Trophoblast cell (in vitro differentiated cells and primary cell): Measurements from ENCODE around the gene PRDM16.

Experiments used
- DNase-seq, 2 donors: peaks; one replicate each; pipeline ENCODE4 v3.0.0-alpha.2; 2016
- H2AFZ ChIP-seq: 2 replicates; pipeline ENCODE4 v1.6.1; 2013; ENCODE audit warnings: low read length, moderate library complexity, mild to moderate bottlenecking; ENCODE audit not compliant: insufficient read depth, poor library complexity
- H2AK5ac ChIP-seq: 2 replicates; pipeline ENCODE4 v1.6.1; 2013; ENCODE audit warnings: mild to moderate bottlenecking, low read length
- H2BK120ac ChIP-seq: 2 replicates; pipeline ENCODE4 v1.6.1; 2013; ENCODE audit warnings: low read length, mild to moderate bottlenecking, moderate library complexity; ENCODE audit not compliant: insufficient read depth, poor library complexity
- H2BK12ac ChIP-seq: 2 replicates; pipeline ENCODE4 v1.6.1; 2013; ENCODE audit warnings: mild to moderate bottlenecking, low read length, moderate library complexity
- H2BK5ac ChIP-seq: 2 replicates; pipeline ENCODE4 v1.6.1; 2013; ENCODE audit warnings: low read length, low read depth, moderate library complexity, mild to moderate bottlenecking; ENCODE audit not compliant: poor library complexity
- H3K14ac ChIP-seq: 2 replicates; pipeline ENCODE4 v1.6.1; 2013; ENCODE audit warnings: mild to moderate bottlenecking, low read length
- H3K18ac ChIP-seq: 2 replicates; pipeline ENCODE4 v1.6.1; 2013; ENCODE audit warnings: mild to moderate bottlenecking, low read length
- H3K23ac ChIP-seq: 2 replicates; pipeline ENCODE4 v1.6.1; 2013; ENCODE audit warnings: low read length
- H3K27ac ChIP-seq: 2 replicates; pipeline ENCODE4 v1.5.1; 2013; ENCODE audit warnings: low read depth, mild to moderate bottlenecking, inconsistent platforms, low read length, moderate library complexity
- H3K27me3 ChIP-seq: 2 replicates; pipeline ENCODE4 v1.6.1; 2013; ENCODE audit warnings: inconsistent platforms, mild to moderate bottlenecking, low read length, moderate library complexity; ENCODE audit not compliant: insufficient read depth
- H3K36me3 ChIP-seq, 2 experiments: 1 replicate in 1 of 2; 2 replicates in 1 of 2; pipeline ENCODE4 v1.6.1; 2013; ENCODE audit warnings: low read length in 2 of 2, mild to moderate bottlenecking in 2 of 2, moderate library complexity in 1 of 2; ENCODE audit not compliant: insufficient read depth in 2 of 2, control insufficient read depth in 1 of 2
- H3K4ac ChIP-seq: 2 replicates; pipeline ENCODE4 v1.6.1; 2013; ENCODE audit warnings: low read depth, mild to moderate bottlenecking, low read length, moderate library complexity
- H3K4me1 ChIP-seq, 2 experiments: 1 replicate in 1 of 2; 2 replicates in 1 of 2; pipeline ENCODE4 v1.6.1; 2013; ENCODE audit warnings: low read length in 2 of 2, mild to moderate bottlenecking in 2 of 2, moderate library complexity in 1 of 2; ENCODE audit not compliant: insufficient read depth in 2 of 2, control insufficient read depth in 1 of 2
- H3K4me2 ChIP-seq: 2 replicates; pipeline ENCODE4 v1.6.1; 2013; ENCODE audit warnings: inconsistent platforms, mild to moderate bottlenecking, low read length, moderate library complexity
- H3K4me3 ChIP-seq: 2 replicates; pipeline ENCODE4 v1.5.1; 2013; ENCODE audit warnings: mild to moderate bottlenecking, low read depth, low read length, inconsistent platforms
- H3K79me1 ChIP-seq: one replicate; pipeline ENCODE4 v1.6.1; 2013; ENCODE audit warnings: low read length
- H3K79me2 ChIP-seq: 2 replicates; pipeline ENCODE4 v1.6.1; 2013; ENCODE audit warnings: low read length, mild to moderate bottlenecking; ENCODE audit not compliant: control insufficient read depth, insufficient read depth, poor library complexity
- H3K9ac ChIP-seq: 2 replicates; pipeline ENCODE4 v1.6.1; 2013; ENCODE audit warnings: mild to moderate bottlenecking, low read length
- H3K9me3 ChIP-seq: 2 replicates; pipeline ENCODE4 v1.6.1; 2013; ENCODE audit warnings: low read depth, mild to moderate bottlenecking, control low read depth, inconsistent platforms, low read length; ENCODE audit not compliant: insufficient read depth
- H4K12ac ChIP-seq: 2 replicates; pipeline ENCODE4 v1.6.1; 2013; ENCODE audit warnings: low read depth, mild to moderate bottlenecking, low read length, moderate library complexity
- H4K8ac ChIP-seq: 2 replicates; pipeline ENCODE4 v1.6.1; 2013; ENCODE audit warnings: low read depth, mild to moderate bottlenecking, low read length, moderate library complexity
- H4K91ac ChIP-seq: one replicate; pipeline ENCODE4 v1.6.1; 2013; ENCODE audit warnings: low read depth, mild to moderate bottlenecking, low read length, moderate library complexity
- WGBS: extraction: QIAGEN DNeasy Blood & Tissue Kit; methylation state at CpG from one replicate; pipeline ENCODE4 v1.1.7; 2013; ENCODE audit warnings: missing lambda C conversion rate; ENCODE audit not compliant: insufficient read length, insufficient coverage; ENCODE audit errors: extremely low coverage; 5-methylcytosine and 5-hydroxymethylcytosine counted together

PRDM16 gene

DNA sequence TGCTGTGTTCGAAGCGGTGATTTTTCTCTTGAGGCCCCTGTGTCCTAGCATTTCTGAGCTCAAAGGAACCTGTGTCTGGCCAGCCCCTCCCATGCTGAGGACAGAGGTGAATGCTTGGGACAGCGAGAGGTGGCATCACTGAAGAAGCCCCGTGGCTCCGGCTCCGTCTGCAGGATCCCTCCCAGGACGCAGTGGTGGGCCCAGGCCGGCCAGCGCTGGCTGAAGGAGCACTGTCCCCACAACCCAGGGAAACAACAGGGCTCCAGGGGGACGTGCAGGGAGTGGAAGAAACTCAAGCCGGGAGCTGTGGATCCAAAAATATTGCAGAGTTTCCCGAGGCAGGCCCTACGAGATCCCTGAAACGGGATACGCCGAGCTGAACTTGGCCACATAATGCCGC lies 221.4 kb downstream of the PRDM16 start:
- H4K91ac ChIP-seq, result no peak overlapping the region
- H3K27ac ChIP-seq, result no peak overlapping the region
- H2BK12ac ChIP-seq, result no peak overlapping the region
- H2BK120ac ChIP-seq, result no peak overlapping the region
- no peak overlapping the region for H3K4me2 ChIP-seq
- no peaks in the 10 kb centered on the region for H3K36me3 ChIP-seq
- no peak overlapping the region for H4K8ac ChIP-seq
- no peaks in the 10 kb centered on the region for H3K4me1 ChIP-seq
- H3K27me3 ChIP-seq, result no peaks in the 10 kb centered on the region
- no CpG with 5 or more reads among the region's 17 CpGs for WGBS
- H3K18ac ChIP-seq, result no peak overlapping the region
- no peak overlapping the region for H4K12ac ChIP-seq
- no peaks in the 10 kb centered on the region for H3K79me1 ChIP-seq
- no peak overlapping the region for H3K23ac ChIP-seq
- no peak overlapping the region for H2BK5ac ChIP-seq
- DNase-seq, result no peak
- H3K14ac ChIP-seq, result no peak overlapping the region
- no peaks in the 10 kb centered on the region for H3K9me3 ChIP-seq
- H3K4ac ChIP-seq, result no peak overlapping the region
- no peak overlapping the region for H3K4me3 ChIP-seq
- H2AK5ac ChIP-seq, result no peak overlapping the region
- H2AFZ ChIP-seq, result no peak overlapping the region
- H3K9ac ChIP-seq, result no peak overlapping the region
- no peaks in the 10 kb centered on the region for H3K79me2 ChIP-seq

DNA sequence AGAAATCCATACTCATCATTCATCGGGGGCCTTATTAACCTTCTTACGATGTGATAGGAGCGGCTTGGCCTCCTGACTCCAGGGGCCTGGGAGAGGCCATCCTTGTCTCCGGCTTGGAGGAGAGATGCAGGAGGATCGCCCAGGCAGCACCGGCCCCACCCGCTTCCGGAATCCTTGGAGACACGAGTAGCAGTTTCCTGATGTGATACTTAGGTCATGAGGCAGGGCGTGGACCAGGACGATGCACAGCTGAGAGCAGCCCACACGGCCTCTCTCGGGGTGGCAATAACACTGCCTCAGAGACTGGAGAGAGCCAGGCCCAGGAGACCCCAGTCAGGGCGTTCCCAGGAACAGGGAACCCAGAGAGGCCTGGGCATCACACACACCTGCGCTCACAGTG lies 221.9 kb downstream of the PRDM16 start:
- Histone ChIP-seq H3K79me2 (no peaks in the 10 kb centered on the region), H4K8ac (no peak overlapping the region), H4K91ac (no peak overlapping the region), H2BK120ac (no peak overlapping the region), H3K23ac (no peak overlapping the region), H2BK12ac (no peak overlapping the region), H3K79me1 (no peaks in the 10 kb centered on the region), H3K4me2 (no peak overlapping the region), H3K4ac (no peak overlapping the region), H3K27ac (no peak overlapping the region), H3K9ac (no peak overlapping the region), H2BK5ac (no peak overlapping the region), H4K12ac (no peak overlapping the region), H3K14ac (no peak overlapping the region), H2AK5ac (no peak overlapping the region), H3K9me3 (no peaks in the 10 kb centered on the region), H2AFZ (no peak overlapping the region), H3K18ac (no peak overlapping the region), H3K4me1 (no peaks in the 10 kb centered on the region), H3K27me3 (no peaks in the 10 kb centered on the region), H3K4me3 (no peak overlapping the region), H3K36me3 (no peaks in the 10 kb centered on the region)
- no peak for DNase-seq
- no CpG with 5 or more reads among the region's 15 CpGs for WGBS

- no peak for DNase-seq
- no peak overlapping the region for H3K23ac ChIP-seq
- H3K18ac ChIP-seq, result no peak overlapping the region
- no CpG with 5 or more reads among the region's 33 CpGs for WGBS
- no peak overlapping the region for H2AK5ac ChIP-seq
- H3K4me2 ChIP-seq, result no peak overlapping the region
- H3K9me3 ChIP-seq, result no peaks in the 10 kb centered on the region
- H3K14ac ChIP-seq, result no peak overlapping the region
- no peaks in the 10 kb centered on the region for H3K36me3 ChIP-seq
- H4K12ac ChIP-seq, result no peak overlapping the region
- no peaks in the 10 kb centered on the region for H3K4me1 ChIP-seq
- H3K4me3 ChIP-seq, result no peak overlapping the region
- no peak overlapping the region for H2BK12ac ChIP-seq
- no peak overlapping the region for H3K9ac ChIP-seq
- H4K91ac ChIP-seq, result no peak overlapping the region
- H3K27ac ChIP-seq, result no peak overlapping the region
- H3K4ac ChIP-seq, result no peak overlapping the region
- no peak overlapping the region for H4K8ac ChIP-seq
- no peak overlapping the region for H2AFZ ChIP-seq
- no peaks in the 10 kb centered on the region for H3K79me2 ChIP-seq
- H2BK5ac ChIP-seq, result no peak overlapping the region
- H3K27me3 ChIP-seq, result no peaks in the 10 kb centered on the region
- H2BK120ac ChIP-seq, result no peak overlapping the region
- no peaks in the 10 kb centered on the region for H3K79me1 ChIP-seq
Observed at GRCh38 chr1:3292051-3292722, 223.2 kb downstream of the PRDM16 start.

GRCh38 chr1:3292868-3293562 lies 224.0 kb downstream of the PRDM16 start:
- Histone ChIP-seq H2BK5ac (no peak overlapping the region), H2AK5ac (no peak overlapping the region), H4K8ac (no peak overlapping the region), H3K27ac (no peak overlapping the region), H3K14ac (no peak overlapping the region), H4K12ac (no peak overlapping the region), H3K27me3 (no peaks in the 10 kb centered on the region), H3K79me2 (no peaks in the 10 kb centered on the region), H2AFZ (no peak overlapping the region), H3K79me1 (no peaks in the 10 kb centered on the region), H3K9ac (no peak overlapping the region), H3K9me3 (peaks cover 2% of the 10 kb centered on the region), H4K91ac (no peak overlapping the region), H2BK120ac (no peak overlapping the region), H3K4ac (no peak overlapping the region), H3K23ac (no peak overlapping the region), H3K36me3 (no peaks in the 10 kb centered on the region), H3K4me3 (no peak overlapping the region), H3K4me2 (no peak overlapping the region), H3K18ac (no peak overlapping the region), H3K4me1 (no peaks in the 10 kb centered on the region), H2BK12ac (no peak overlapping the region)
- DNase-seq, result peak in 1 of 2 donors; percentile 32
- no CpG with 5 or more reads among the region's 26 CpGs for WGBS
